Testis (tissue), 3 donors: ENCODE results near the gene ARFGAP1. TPM values are rescaled to one million over a fixed set of nuclear protein-coding genes. Genes with fewer than 3 reads are reported as not detected.

Experiments used
- DNase-seq: peaks from one replicate; pipeline ENCODE4 v3.0.0-alpha.2; 2019
- H3K27ac ChIP-seq, 2 donors: fragments of 200-600 bp; sonication (generic); one replicate each; pipeline ENCODE4 v1.5.1; 2019
- H3K27me3 ChIP-seq: fragments of 200-600 bp; sonication (generic); one replicate; pipeline ENCODE4 v1.5.1; 2019
- H3K36me3 ChIP-seq: fragments of 200-600 bp; sonication (generic); one replicate; pipeline ENCODE4 v1.5.1; 2017; ENCODE audit warnings: low read depth; ENCODE audit errors: missing control alignments
- H3K4me1 ChIP-seq: fragments of 200-600 bp; sonication (generic); one replicate; pipeline ENCODE4 v1.5.1; 2019
- H3K4me3 ChIP-seq, 2 donors: fragments of 200-600 bp; sonication (generic); one replicate each; pipeline ENCODE4 v1.5.1; 2017 to 2019
- H3K9me3 ChIP-seq: fragments of 200-600 bp; sonication (generic); one replicate; pipeline ENCODE4 v1.5.1; 2017
- CTCF ChIP-seq, 3 experiments: fragments of 450-650 bp in 2 of 3; fragments of 200-600 bp in 1 of 3; sonication (generic) in 1 of 3; IDR thresholded peaks; one replicate each; pipeline ENCODE4 v1.5.1; 2016 to 2019; ENCODE audit warnings: antibody characterized with exemption in 3 of 3, mild to moderate bottlenecking in 2 of 3, moderate library complexity in 1 of 3
- POLR2A ChIP-seq: fragments of 450-650 bp; IDR thresholded peaks from one replicate; pipeline ENCODE4 v1.6.1; 2017; ENCODE audit warnings: antibody characterized with exemption, mild to moderate bottlenecking, moderate library complexity
- WGBS, 2 donors: methylation state at CpG; one replicate each; pipeline ENCODE4 v1.1.5; 2018; 5-methylcytosine and 5-hydroxymethylcytosine counted together
- intact Hi-C: fragments of 100-400 bp; cut with DNase I; formaldehyde crosslinking; loops from one replicate; pipeline ENCODE4 v1.15.1; 2023; ENCODE audit warnings: low total_unique reads
- polyA plus RNA-seq: library from polyadenylated mRNA; stranded (reverse); fragments of 350-450 nt; fragmentation: Illumina TruSeq; extraction: RNeasy Lipid Tissue Mini Kit (QIAGEN cat#74804); gene quantifications from one replicate; pipeline ENCODE4 v1.2.3, GENCODE V29; 2014; ENCODE audit warnings: low read depth, low replicate concordance; ENCODE audit not compliant: insufficient read depth
- total RNA-seq, 2 donors: library from RNA; depleted of rRNA; stranded (reverse); fragments of >200 nt; gene quantifications; one replicate each; pipeline ENCODE4 v1.2.3, GENCODE V29; 2016

ARFGAP1 gene
- total and polyA plus RNA-seq, 3 donors from 2014 or later, result 97.0 to 126 (median 110) TPM

- Histone ChIP-seq H3K27me3 (no peaks in the 10 kb centered on the region), H3K4me1 (no peaks in the 10 kb centered on the region), H3K27ac (no peak overlapping the region), H3K4me3 (no peak overlapping the region), H3K36me3 (no peaks in the 10 kb centered on the region), H3K9me3 (no peaks in the 10 kb centered on the region)
- TF ChIP-seq POLR2A (no peak), CTCF (IDR thresholded peaks at IDR 0.05) (no peak)
- DNase-seq, result no peak
- WGBS, 2 donors, result 92 to 93% methylated on average over 10 of the region's 10 CpGs
- intact Hi-C loops, result no loop called here
Measured at GRCh38 chr20:63244468-63244867, 28.1 kb upstream of the ARFGAP1 start.

DNA sequence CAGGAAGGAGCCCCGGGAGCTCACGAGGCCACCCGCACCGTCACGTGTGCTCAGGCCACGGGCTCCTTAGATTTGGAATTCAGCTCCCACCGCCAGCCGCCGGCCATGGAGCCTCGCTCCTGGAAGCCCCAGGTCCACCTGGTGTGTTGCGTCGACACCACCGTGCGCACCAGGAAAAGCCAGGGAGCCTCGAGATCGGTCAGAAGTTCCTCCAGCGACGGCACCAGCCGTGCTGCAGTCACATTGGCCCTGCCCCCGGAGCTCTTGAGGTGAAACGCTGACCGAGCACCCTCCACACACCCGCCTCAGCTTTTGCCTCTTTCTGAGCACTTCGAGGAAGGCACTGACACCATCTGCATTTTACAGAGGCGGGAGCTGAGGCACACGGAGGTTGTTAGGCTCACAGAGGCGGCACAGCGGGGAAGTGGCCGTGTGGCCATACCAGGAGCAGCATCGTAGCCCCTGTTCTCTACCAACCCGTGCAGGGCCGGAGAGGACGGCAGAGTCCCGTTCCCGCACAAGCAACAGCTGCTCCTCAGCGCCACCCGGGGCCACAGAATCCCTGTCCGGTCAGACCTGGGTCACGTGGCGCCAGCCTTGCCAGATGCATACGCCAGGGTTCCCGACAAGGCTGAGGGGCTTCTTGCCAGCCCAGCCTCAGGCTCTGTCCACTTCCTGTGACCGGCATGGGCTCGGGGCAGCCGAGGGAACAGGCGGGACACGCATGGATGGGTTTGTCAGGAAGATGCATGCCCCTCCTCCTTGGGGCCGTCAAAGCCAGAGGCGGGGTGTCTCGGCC, 25.9 kb upstream of the ARFGAP1 start:
- TF ChIP-seq POLR2A, result no peak
- no peak for TF ChIP-seq CTCF (IDR thresholded peaks at IDR 0.05)
- Histone ChIP-seq H3K4me1 (no peaks in the 10 kb centered on the region), H3K27ac (no peak overlapping the region), H3K4me3 (no peak overlapping the region), H3K27me3 (no peaks in the 10 kb centered on the region), H3K9me3 (no peaks in the 10 kb centered on the region), H3K36me3 (no peaks in the 10 kb centered on the region)
- intact Hi-C loops, result no loop called here
- DNase-seq, result peak; percentile 57
- WGBS, 2 donors, result 61 to 71% methylated on average over 16 to 50 of the region's 50 CpGs

GRCh38 chr20:63247671-63248228, 24.9 kb upstream of the ARFGAP1 start:
- no peak overlapping the region for H3K4me3 ChIP-seq
- H3K36me3 ChIP-seq, result no peaks in the 10 kb centered on the region
- no peak for TF ChIP-seq CTCF (IDR thresholded peaks at IDR 0.05)
- no peak for TF ChIP-seq POLR2A
- 81 to 88% methylated on average over 14 to 19 of the region's 24 CpGs for WGBS, 2 donors
- intact Hi-C loops, result no loop called here
- H3K27ac ChIP-seq, result no peak overlapping the region
- no peaks in the 10 kb centered on the region for H3K27me3 ChIP-seq
- DNase-seq, result no peak
- no peaks in the 10 kb centered on the region for H3K9me3 ChIP-seq
- H3K4me1 ChIP-seq, result peaks cover 8% of the 10 kb centered on the region

GRCh38 chr20:63248835-63249591, 23.6 kb upstream of the ARFGAP1 start:
- 85 to 87% methylated on average over 14 to 25 of the region's 25 CpGs for WGBS, 2 donors
- TF ChIP-seq CTCF (IDR thresholded peaks at IDR 0.05) (no peak), POLR2A (no peak)
- Histone ChIP-seq H3K27ac (no peak overlapping the region), H3K27me3 (no peaks in the 10 kb centered on the region), H3K4me3 (no peak overlapping the region), H3K36me3 (no peaks in the 10 kb centered on the region), H3K4me1 (peaks cover 19% of the 10 kb centered on the region), H3K9me3 (no peaks in the 10 kb centered on the region)
- no peak for DNase-seq
- intact Hi-C loops, result no loop called here
